Stromal cell of bone marrow (primary cell): ENCODE data around the gene PDXK.

Source experiments
- DNase-seq: peaks from one replicate; pipeline ENCODE4 v3.0.0-alpha.2; 2012; ENCODE audit warnings: low read depth

The PDXK gene

GRCh38 chr21:43723648-43724047, 4.7 kb downstream of the PDXK start:
- DNase-seq: no peak

GRCh38 chr21:43726686-43727518, 8.0 kb downstream of the PDXK start:
- no peak for DNase-seq

GRCh38 chr21:43727519-43728153, 8.7 kb downstream of the PDXK start:
- no peak for DNase-seq

GRCh38 chr21:43728154-43728466, 9.2 kb downstream of the PDXK start:
- no peak for DNase-seq

GRCh38 chr21:43728467-43729390, 9.8 kb downstream of the PDXK start:
- DNase-seq: peak; percentile 96

- DNase-seq: no peak
Observed at GRCh38 chr21:43731476-43731875, 12.5 kb downstream of the PDXK start.

GRCh38 chr21:43731891-43732711, 13.2 kb downstream of the PDXK start:
- DNase-seq: no peak

GRCh38 chr21:43733060-43733459, 14.1 kb downstream of the PDXK start:
- no peak for DNase-seq

GRCh38 chr21:43733529-43734071, 14.7 kb downstream of the PDXK start:
- no peak for DNase-seq

GRCh38 chr21:43734131-43734927, 15.4 kb downstream of the PDXK start:
- no peak for DNase-seq

- no peak for DNase-seq
Observed at GRCh38 chr21:43734928-43735229, 15.9 kb downstream of the PDXK start.

GRCh38 chr21:43735236-43736091, 16.5 kb downstream of the PDXK start:
- no peak for DNase-seq

GRCh38 chr21:43736224-43736883, 17.4 kb downstream of the PDXK start:
- no peak for DNase-seq

GRCh38 chr21:43737158-43737950, 18.4 kb downstream of the PDXK start:
- no peak for DNase-seq

- no peak for DNase-seq
Observed at GRCh38 chr21:43739621-43740435, 20.9 kb downstream of the PDXK start.

GRCh38 chr21:43740497-43741156, 21.7 kb downstream of the PDXK start:
- DNase-seq: no peak
